Endothelial cell of umbilical vein (primary cell): ENCODE results near the gene SLC23A2. TPM values are rescaled to one million over a fixed set of nuclear protein-coding genes. Genes with fewer than 3 reads are reported as not detected.

ENCODE experiments used
- BruUV-seq: library from RNA; stranded (reverse); fragments of 400-500 nt; replicated peaks from 2 replicates; lab custom pipeline; 2021; lab: Mats Ljungman, UMichigan
- CTCF ChIA-PET: fragments of 300-600, 350-600 bp; sonication (Branson Sonifier 250); formaldehyde crosslinking; loops from one replicate; lab custom pipeline; 2021; ENCODE audit warnings: antibody characterized with exemption, inconsistent platforms; lab: Charles Lee
- POLR2A ChIA-PET: fragments of 300-600, 350-600 bp; sonication (Branson Sonifier 250); formaldehyde crosslinking; loops from one replicate; lab custom pipeline; 2021; ENCODE audit warnings: antibody characterized with exemption, inconsistent platforms; lab: Charles Lee
- DNase-seq: peaks from one replicate; pipeline ENCODE4 v3.0.0-alpha.2; 2011; ENCODE audit warnings: low read depth, low spot score
- FAIRE-seq: peaks from 2 replicates; lab custom pipeline; 2011; peaks lifted over from hg19 to GRCh38; lab: Jason Lieb, UNC
- H2AFZ ChIP-seq: 2 replicates; pipeline ENCODE4 v1.6.0; 2012; ENCODE audit warnings: low read depth, low read length, control low read depth, inconsistent platforms
- H3K27ac ChIP-seq: 2 replicates; pipeline ENCODE4 v1.5.1; 2011; ENCODE audit warnings: low read depth, mild to moderate bottlenecking, control low read depth, low read length, moderate library complexity; ENCODE audit not compliant: insufficient read depth
- H3K27me3 ChIP-seq, 2 experiments: 2 replicates each; pipeline versions ENCODE4 v1.6.0 to v1.6.1; 2011; ENCODE audit warnings: low read length in 2 of 2, mixed read lengths in 1 of 2; ENCODE audit not compliant: control insufficient read depth in 2 of 2, insufficient read depth in 2 of 2
- H3K36me3 ChIP-seq, 2 experiments: 2 replicates in 1 of 2; 3 replicates in 1 of 2; pipeline ENCODE4 v1.5.1; 2011; ENCODE audit warnings: low read length in 2 of 2, mild to moderate bottlenecking in 1 of 2, moderate library complexity in 1 of 2; ENCODE audit not compliant: control insufficient read depth in 2 of 2, insufficient read depth in 2 of 2; ENCODE audit errors: extremely low read depth in 1 of 2
- H3K4me1 ChIP-seq: 3 replicates; pipeline ENCODE4 v1.5.1; 2011; ENCODE audit warnings: mild to moderate bottlenecking, low read length; ENCODE audit not compliant: control insufficient read depth, insufficient read depth; ENCODE audit errors: extremely low read depth
- H3K4me2 ChIP-seq: 2 replicates; pipeline ENCODE4 v1.6.1; 2011; ENCODE audit warnings: low read length, control low read depth, mixed read lengths; ENCODE audit not compliant: insufficient read depth
- H3K4me3 ChIP-seq, 3 experiments: fragments of 200-600 bp in 1 of 3; sonication (generic), shearing (Covaris generic) in 1 of 3; replicated peaks in 1 of 3; 2 replicates each; pipeline ENCODE4 v1.5.1; 2011 to 2016; ENCODE audit warnings: control low read depth in 3 of 3, low read length in 3 of 3, mild to moderate bottlenecking in 2 of 3, inconsistent platforms in 1 of 3, low read depth in 1 of 3, moderate library complexity in 1 of 3; ENCODE audit not compliant: insufficient read depth in 1 of 3
- H3K79me2 ChIP-seq: 2 replicates; pipeline ENCODE4 v1.6.0; 2012; ENCODE audit warnings: low read length, inconsistent platforms; ENCODE audit not compliant: control insufficient read depth, insufficient read depth
- H3K9ac ChIP-seq: replicated peaks from 2 replicates; pipeline ENCODE3; 2011; ENCODE audit warnings: low read length, control low read depth; ENCODE audit not compliant: insufficient read depth; ENCODE audit errors: extremely low read depth
- H3K9me1 ChIP-seq: replicated peaks from 3 replicates; pipeline ENCODE4 v1.6.0; 2011; ENCODE audit warnings: mild to moderate bottlenecking, low read length; ENCODE audit not compliant: control insufficient read depth, insufficient read depth; ENCODE audit errors: extremely low read depth
- H3K9me3 ChIP-seq: replicated peaks from 2 replicates; pipeline ENCODE4 v1.5.1; 2012; ENCODE audit warnings: low read length, inconsistent platforms; ENCODE audit not compliant: control insufficient read depth, insufficient read depth
- H4K20me1 ChIP-seq: replicated peaks from 2 replicates; pipeline ENCODE3; 2011; ENCODE audit warnings: mild to moderate bottlenecking, low read length; ENCODE audit not compliant: control insufficient read depth, insufficient read depth; ENCODE audit errors: extremely low read depth
- EZH2 ChIP-seq: IDR thresholded peaks from 2 replicates; pipeline ENCODE4 v1.6.1; 2012; ENCODE audit warnings: borderline replicate concordance, low read depth, mild to moderate bottlenecking, moderate library complexity, low read length, inconsistent platforms; ENCODE audit not compliant: severe bottlenecking
- FOS ChIP-seq: IDR thresholded peaks from 2 replicates; pipeline ENCODE4 v1.6.1; 2011; ENCODE audit warnings: mild to moderate bottlenecking, low read length, moderate library complexity, borderline replicate concordance; ENCODE audit not compliant: insufficient read depth
- GATA2 ChIP-seq: IDR thresholded peaks from 2 replicates; pipeline ENCODE4 v1.7.0; 2011; ENCODE audit warnings: low read depth, mild to moderate bottlenecking, moderate library complexity, mixed read lengths, low read length; ENCODE audit not compliant: insufficient read length, insufficient read depth
- JUN ChIP-seq: IDR thresholded peaks from 2 replicates; pipeline ENCODE4 v1.6.1; 2011; ENCODE audit warnings: borderline replicate concordance, low read depth; ENCODE audit not compliant: insufficient read length, insufficient read depth
- MYC ChIP-seq: IDR thresholded peaks from one replicate; pipeline ENCODE4 v1.6.1; 2011; ENCODE audit warnings: mild to moderate bottlenecking, low read depth, low read length
- POLR2A ChIP-seq: IDR thresholded peaks from 2 replicates; pipeline ENCODE4 v1.6.1; 2012; ENCODE audit warnings: low read depth, mild to moderate bottlenecking, control low read depth, low read length
- POLR2AphosphoS5 ChIP-seq: IDR thresholded peaks from 2 replicates; pipeline ENCODE4 v1.6.1; 2012; ENCODE audit warnings: low read depth, mild to moderate bottlenecking, control low read depth, low read length, moderate library complexity; ENCODE audit not compliant: insufficient read depth
- dilution Hi-C: fragments of 300-500 bp; cut with MboI; formaldehyde crosslinking; loops from one replicate; pipeline ENCODE4 v1.15.0; 2019; ENCODE audit warnings: low sequenced_read_pairs; ENCODE audit not compliant: extremely low pct_ligation_motif_present
- intact Hi-C: fragments of 100-400 bp; cut with micrococcal nuclease; formaldehyde crosslinking; loops from one replicate; pipeline ENCODE4 v1.10.0; 2022
- polyA plus RNA-seq, 4 experiments: library from polyadenylated mRNA; depleted of rRNA in 3 of 4; stranded (reverse) in 3 of 4; unstranded in 1 of 4; fragments of >200 nt; gene quantifications; 2 replicates each; pipeline versions ENCODE4 v1.2.1 to v1.2.3, GENCODE V29; 2011 to 2012; ENCODE audit warnings: missing spikeins in 1 of 4
- total RNA-seq: library from RNA; stranded (reverse); gene quantifications from 2 replicates; pipeline ENCODE4 v1.2.3, GENCODE V29; 2021
- TF ChIP-seq, protein P1 (sequence below): IDR thresholded peaks from 2 replicates; pipeline ENCODE4 v1.6.1; 2011; ENCODE audit not compliant: insufficient read depth, insufficient read length
- TF ChIP-seq, protein P2 (sequence below), 2 donors: IDR thresholded peaks; 1 replicate in 1 of 2; 2 replicates in 1 of 2; pipeline ENCODE4 v1.5.1; 2011; ENCODE audit warnings: low read length in 2 of 2, mild to moderate bottlenecking in 2 of 2, moderate library complexity in 2 of 2, control low read depth in 1 of 2, inconsistent platforms in 1 of 2, low read depth in 1 of 2; ENCODE audit not compliant: insufficient read depth in 1 of 2; ENCODE audit errors: extremely low read depth in 1 of 2

Gene SLC23A2
- total and polyA plus RNA-seq, 2 donors (not counting 3 experiments of a cell fraction or from before 2014, with no cell fraction given): 24.4 to 24.5 TPM

DNA sequence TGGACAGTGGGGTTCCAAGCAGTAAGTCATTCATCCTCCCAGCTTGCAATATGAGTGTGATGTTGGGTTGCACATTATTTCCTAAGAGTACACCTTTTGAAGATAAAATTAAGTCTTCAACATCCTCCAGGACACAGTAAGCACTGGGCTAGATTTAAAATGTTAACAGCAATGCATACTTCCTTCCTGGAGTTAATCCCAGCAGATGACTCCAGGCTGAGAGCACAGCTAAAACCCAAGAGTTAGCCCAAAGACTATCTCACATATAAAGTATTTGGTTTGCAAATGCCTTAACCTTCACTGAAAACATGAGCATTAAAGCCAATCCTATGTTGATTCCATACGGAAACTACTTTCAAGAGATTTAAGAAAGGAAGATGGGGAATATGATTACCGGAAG, 69.2 kb downstream of the SLC23A2 start:
- Histone ChIP-seq H3K9me1 (no peaks in the 10 kb centered on the region), H3K27me3 (no peaks in the 10 kb centered on the region), H3K79me2 (no peaks in the 10 kb centered on the region), H3K9ac (no peak overlapping the region), H3K4me2 (no peak overlapping the region), H3K27ac (no peak overlapping the region), H3K36me3 (no peaks in the 10 kb centered on the region), H2AFZ (no peak overlapping the region), H4K20me1 (no peaks in the 10 kb centered on the region), H3K9me3 (no peaks in the 10 kb centered on the region), H3K4me3 (no peak overlapping the region), H3K4me1 (no peaks in the 10 kb centered on the region)
- no peak for DNase-seq
- TF ChIP-seq EZH2 (no peak), MYC (no peak), GATA2 (no peak), POLR2AphosphoS5 (no peak), POLR2A (no peak), FOS (no peak), JUN (no peak)
- TF ChIP-seq, protein P1, sequence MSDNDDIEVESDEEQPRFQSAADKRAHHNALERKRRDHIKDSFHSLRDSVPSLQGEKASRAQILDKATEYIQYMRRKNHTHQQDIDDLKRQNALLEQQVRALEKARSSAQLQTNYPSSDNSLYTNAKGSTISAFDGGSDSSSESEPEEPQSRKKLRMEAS: no peak
- TF ChIP-seq, protein P2, sequence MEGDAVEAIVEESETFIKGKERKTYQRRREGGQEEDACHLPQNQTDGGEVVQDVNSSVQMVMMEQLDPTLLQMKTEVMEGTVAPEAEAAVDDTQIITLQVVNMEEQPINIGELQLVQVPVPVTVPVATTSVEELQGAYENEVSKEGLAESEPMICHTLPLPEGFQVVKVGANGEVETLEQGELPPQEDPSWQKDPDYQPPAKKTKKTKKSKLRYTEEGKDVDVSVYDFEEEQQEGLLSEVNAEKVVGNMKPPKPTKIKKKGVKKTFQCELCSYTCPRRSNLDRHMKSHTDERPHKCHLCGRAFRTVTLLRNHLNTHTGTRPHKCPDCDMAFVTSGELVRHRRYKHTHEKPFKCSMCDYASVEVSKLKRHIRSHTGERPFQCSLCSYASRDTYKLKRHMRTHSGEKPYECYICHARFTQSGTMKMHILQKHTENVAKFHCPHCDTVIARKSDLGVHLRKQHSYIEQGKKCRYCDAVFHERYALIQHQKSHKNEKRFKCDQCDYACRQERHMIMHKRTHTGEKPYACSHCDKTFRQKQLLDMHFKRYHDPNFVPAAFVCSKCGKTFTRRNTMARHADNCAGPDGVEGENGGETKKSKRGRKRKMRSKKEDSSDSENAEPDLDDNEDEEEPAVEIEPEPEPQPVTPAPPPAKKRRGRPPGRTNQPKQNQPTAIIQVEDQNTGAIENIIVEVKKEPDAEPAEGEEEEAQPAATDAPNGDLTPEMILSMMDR (IDR thresholded peaks at IDR 0.05; ENCODE audit: extremely low read depth in 1 of 2, insufficient read depth in 1 of 2, low read depth in 1 of 2, low read length in 2 of 2): no peak
- CTCF ChIA-PET: interaction anchor here (1.2 to 1.6 kb wide), 2 partner anchors 19 to 21 kb away, joined by 3 to 5 read pairs; no protein-coding TSS in a partner anchor
- dilution Hi-C loops: no loop called here
- POLR2A ChIA-PET: no interaction called here
- FAIRE-seq: no peak
- intact Hi-C loops: no loop called here
- no TSS peak for BruUV-seq
